Fibroblast of lung (primary cell): ENCODE results near the gene P2RY11. TPM values are rescaled to one million over a fixed set of nuclear protein-coding genes. Genes with fewer than 3 reads are reported as not detected.

Experiments
- DNase-seq, 2 donors: peaks; one replicate each; pipeline versions ENCODE4 v3.0.0 to v3.0.0-alpha.2; 2010; ENCODE audit warnings: low read depth in 2 of 2
- H2AFZ ChIP-seq: 2 replicates; pipeline ENCODE4 v1.5.1; 2012; ENCODE audit warnings: low read length, control low read depth, inconsistent platforms
- H3K27ac ChIP-seq: 2 replicates; pipeline ENCODE4 v1.5.1; 2011; ENCODE audit warnings: low read length, control low read depth; ENCODE audit not compliant: insufficient read depth
- H3K27me3 ChIP-seq: 2 replicates; pipeline ENCODE4 v1.5.1; 2011; ENCODE audit warnings: mild to moderate bottlenecking, low read length; ENCODE audit not compliant: control insufficient read depth, insufficient read depth
- H3K36me3 ChIP-seq: 2 replicates; pipeline ENCODE4 v1.5.1; 2011; ENCODE audit warnings: low read length; ENCODE audit not compliant: control insufficient read depth, insufficient read depth
- H3K4me1 ChIP-seq: 2 replicates; pipeline ENCODE4 v1.5.1; 2011; ENCODE audit warnings: low read length; ENCODE audit not compliant: control insufficient read depth, insufficient read depth; ENCODE audit errors: extremely low read depth
- H3K4me2 ChIP-seq: 2 replicates; pipeline ENCODE4 v1.5.1; 2011; ENCODE audit warnings: low read length, control low read depth; ENCODE audit not compliant: insufficient read depth; ENCODE audit errors: extremely low read depth
- H3K4me3 ChIP-seq, 4 experiments: fragments of 200-600 bp in 1 of 4; sonication (generic) in 1 of 4; replicated peaks in 1 of 4; 2 replicates each; pipeline ENCODE4 v1.5.1; 2011 to 2016; ENCODE audit warnings: low read length in 4 of 4, low read depth in 3 of 4, mild to moderate bottlenecking in 3 of 4, control low read depth in 2 of 4, inconsistent platforms in 1 of 4, mixed read lengths in 1 of 4; ENCODE audit not compliant: insufficient read depth in 1 of 4; ENCODE audit errors: control extremely low read depth in 1 of 4
- H3K79me2 ChIP-seq: 2 replicates; pipeline ENCODE4 v1.5.1; 2012; ENCODE audit warnings: mild to moderate bottlenecking, low read length, inconsistent platforms; ENCODE audit not compliant: control insufficient read depth, insufficient read depth
- H3K9ac ChIP-seq: 2 replicates; pipeline ENCODE4 v1.5.1; 2011; ENCODE audit warnings: mild to moderate bottlenecking, low read length, control low read depth; ENCODE audit not compliant: insufficient read depth
- H3K9me3 ChIP-seq: 2 replicates; pipeline ENCODE4 v1.5.1; 2012; ENCODE audit warnings: low read depth, low read length; ENCODE audit not compliant: control insufficient read depth, insufficient read depth
- H4K20me1 ChIP-seq: 2 replicates; pipeline ENCODE4 v1.5.1; 2011; ENCODE audit warnings: low read length; ENCODE audit not compliant: control insufficient read depth, insufficient read depth; ENCODE audit errors: extremely low read depth
- CTCF ChIP-seq, 2 donors: IDR thresholded peaks in 1 of 2; conservative IDR thresholded peaks in 1 of 2; 1 replicate in 1 of 2; 2 replicates in 1 of 2; pipeline ENCODE4 v1.5.1; 2011 to 2012; ENCODE audit warnings: low read length in 2 of 2, control low read depth in 1 of 2, inconsistent platforms in 1 of 2, low read depth in 1 of 2, mild to moderate bottlenecking in 1 of 2
- EZH2 ChIP-seq: IDR thresholded peaks from 2 replicates; pipeline ENCODE4 v1.5.1; 2012; ENCODE audit warnings: low read length, control low read depth, mild to moderate bottlenecking; ENCODE audit errors: missing control alignments
- polyA plus RNA-seq, 2 donors: library from polyadenylated mRNA; depleted of rRNA in 1 of 2; stranded (reverse) in 1 of 2; unstranded in 1 of 2; fragments of >200 nt; gene quantifications; 2 replicates each; pipeline ENCODE4 v1.2.1, GENCODE V29; 2011 to 2012; ENCODE audit warnings: missing spikeins in 1 of 2
- total RNA-seq: library from RNA; depleted of rRNA; stranded (reverse); fragments of >200 nt; gene quantifications from 2 replicates; pipeline ENCODE4 v1.2.1, GENCODE V29; 2014

P2RY11 gene
- total and polyA plus RNA-seq, 2 donors (not counting 1 experiment from before 2014, with no cell fraction given): 0.68 to 3.3 TPM

- Histone ChIP-seq H2AFZ (no peak overlapping the region), H3K9ac (no peak overlapping the region), H3K4me2 (no peak overlapping the region), H3K4me1 (no peaks in the 10 kb centered on the region), H3K79me2 (no peaks in the 10 kb centered on the region), H3K4me3 (no peak overlapping the region), H3K27me3 (no peaks in the 10 kb centered on the region), H3K9me3 (no peaks in the 10 kb centered on the region), H4K20me1 (no peaks in the 10 kb centered on the region), H3K27ac (no peak overlapping the region), H3K36me3 (no peaks in the 10 kb centered on the region)
- TF ChIP-seq CTCF (conservative IDR thresholded peaks at IDR 0.05 in 1 of 2, IDR thresholded peaks at IDR 0.05 in 1 of 2; ENCODE audit: low read depth in 1 of 2, low read length in 2 of 2) (no peak), EZH2 (no peak)
- no peak for DNase-seq
Observed at GRCh38 chr19:10076535-10076934, 35.0 kb upstream of the P2RY11 start.

- no peaks in the 10 kb centered on the region for H3K79me2 ChIP-seq
- no peaks in the 10 kb centered on the region for H3K9me3 ChIP-seq
- no peaks in the 10 kb centered on the region for H3K27me3 ChIP-seq
- no peak overlapping the region for H2AFZ ChIP-seq
- no peak overlapping the region for H3K9ac ChIP-seq
- H3K4me1 ChIP-seq: no peaks in the 10 kb centered on the region
- no peaks in the 10 kb centered on the region for H4K20me1 ChIP-seq
- no peak overlapping the region for H3K4me3 ChIP-seq
- DNase-seq: no peak
- no peak for TF ChIP-seq CTCF (conservative IDR thresholded peaks at IDR 0.05 in 1 of 2, IDR thresholded peaks at IDR 0.05 in 1 of 2; ENCODE audit: low read depth in 1 of 2, low read length in 2 of 2)
- H3K36me3 ChIP-seq: no peaks in the 10 kb centered on the region
- H3K4me2 ChIP-seq: no peak overlapping the region
- no peak overlapping the region for H3K27ac ChIP-seq
Observed at GRCh38 chr19:10078329-10078728, 33.2 kb upstream of the P2RY11 start.

GRCh38 chr19:10079031-10079453 is 32.5 kb upstream of the P2RY11 start:
- no peak overlapping the region for H3K4me2 ChIP-seq
- no peaks in the 10 kb centered on the region for H3K79me2 ChIP-seq
- H3K4me3 ChIP-seq: no peak overlapping the region
- no peaks in the 10 kb centered on the region for H3K9me3 ChIP-seq
- H3K4me1 ChIP-seq: no peaks in the 10 kb centered on the region
- no peak overlapping the region for H3K9ac ChIP-seq
- no peaks in the 10 kb centered on the region for H3K27me3 ChIP-seq
- H4K20me1 ChIP-seq: no peaks in the 10 kb centered on the region
- H3K27ac ChIP-seq: no peak overlapping the region
- no peak for TF ChIP-seq EZH2
- TF ChIP-seq CTCF (conservative IDR thresholded peaks at IDR 0.05 in 1 of 2, IDR thresholded peaks at IDR 0.05 in 1 of 2; ENCODE audit: low read depth in 1 of 2, low read length in 2 of 2): no peak
- no peak for DNase-seq
- no peak overlapping the region for H2AFZ ChIP-seq
- no peaks in the 10 kb centered on the region for H3K36me3 ChIP-seq
